Gastrocnemius medialis (tissue), 4 donors: Measurements from ENCODE around the gene C1QTNF6.

Source experiments
- CTCF ChIP-seq, 5 experiments: fragments of 450-650 bp in 3 of 5; fragments of 200-600 bp in 2 of 5; sonication (generic) in 2 of 5; IDR thresholded peaks in 4 of 5; conservative IDR thresholded peaks in 1 of 5; 1 replicate in 4 of 5; 2 replicates in 1 of 5; pipeline ENCODE4 v1.5.1; 2016 to 2019; ENCODE audit warnings: antibody characterized with exemption in 5 of 5, mild to moderate bottlenecking in 3 of 5, moderate library complexity in 3 of 5
- POLR2A ChIP-seq, 2 donors: fragments of 450-650 bp; IDR thresholded peaks; one replicate each; pipeline ENCODE4 v1.6.1; 2017; ENCODE audit warnings: antibody characterized with exemption in 2 of 2, mild to moderate bottlenecking in 2 of 2, moderate library complexity in 2 of 2

GRCh38 chr22:37197451-37198257 lies 9.6 kb upstream of the C1QTNF6 start:
- TF ChIP-seq CTCF (IDR thresholded peaks at IDR 0.05 in 4 of 5, conservative IDR thresholded peaks at IDR 0.05 in 1 of 5) (no peak), POLR2A (IDR thresholded peaks at IDR 0.05) (no peak)
